Measurements from ENCODE around the gene SHISAL2A.
A peak's percentile ranks its signal among the peaks of the same experiment; 100 is the strongest.

The SHISAL2A gene

GRCh38 chr1:52614671-52615070, 18.3 kb upstream of the SHISAL2A start:
- DNase-seq (ENCODE audit: extremely low spot score, insufficient read length, low read depth) (no peak), FAIRE-seq (no peak)

- no peak for FAIRE-seq
- DNase-seq (ENCODE audit: extremely low spot score, insufficient read length, low read depth): no peak
These were observed 17.4 kb upstream of the SHISAL2A start for GRCh38 chr1:52615489-52616042.

GRCh38 chr1:52621950-52622349, 11.0 kb upstream of the SHISAL2A start:
- FAIRE-seq (no peak), DNase-seq (ENCODE audit: extremely low spot score, insufficient read length, low read depth) (no peak)

GRCh38 chr1:52623812-52624211, 9.2 kb upstream of the SHISAL2A start:
- DNase-seq (ENCODE audit: extremely low spot score, insufficient read length, low read depth) (no peak), FAIRE-seq (no peak)

- DNase-seq (ENCODE audit: extremely low spot score, insufficient read length, low read depth) (no peak), FAIRE-seq (no peak)
These were observed 5.9 kb upstream of the SHISAL2A start for GRCh38 chr1:52627028-52627427.

- DNase-seq (ENCODE audit: extremely low spot score, insufficient read length, low read depth) (no peak), FAIRE-seq (no peak)
These were observed 4.2 kb upstream of the SHISAL2A start for GRCh38 chr1:52628614-52629324.

GRCh38 chr1:52629325-52629643, 3.7 kb upstream of the SHISAL2A start:
- FAIRE-seq (no peak), DNase-seq (ENCODE audit: extremely low spot score, insufficient read length, low read depth) (no peak)

- no peak for FAIRE-seq
These were observed 3.3 kb upstream of the SHISAL2A start for GRCh38 chr1:52629667-52630066.

GRCh38 chr1:52631759-52632331, 1.1 kb upstream of the SHISAL2A start:
- FAIRE-seq: no peak
- DNase-seq (ENCODE audit: extremely low spot score, insufficient read length, low read depth): no peak

More at GRCh38 chr1:52629667-52630066, 3.3 kb upstream of the SHISAL2A start:
- no peak for DNase-seq (ENCODE audit: extremely low spot score, insufficient read length, low read depth)

- FAIRE-seq: no peak
- DNase-seq (ENCODE audit: extremely low spot score, insufficient read length, low read depth): no peak
These were observed 355 bp downstream of the SHISAL2A start for GRCh38 chr1:52633291-52633754.

- FAIRE-seq (no peak), DNase-seq (ENCODE audit: extremely low spot score, insufficient read length, low read depth) (no peak)
These were observed 1.1 kb downstream of the SHISAL2A start for GRCh38 chr1:52634111-52634510.

- DNase-seq (ENCODE audit: extremely low spot score, insufficient read length, low read depth): no peak
- peak; percentile 73 for FAIRE-seq
These were observed 2.5 kb downstream of the SHISAL2A start for GRCh38 chr1:52635321-52636089.

- FAIRE-seq (peak; percentile 98), DNase-seq (ENCODE audit: extremely low spot score, insufficient read length, low read depth) (peak; percentile 47)
These were observed 4.0 kb downstream of the SHISAL2A start for GRCh38 chr1:52636721-52637695.

GRCh38 chr1:52637946-52638345, 5.0 kb downstream of the SHISAL2A start:
- FAIRE-seq (no peak), DNase-seq (ENCODE audit: extremely low spot score, insufficient read length, low read depth) (no peak)

- no peak for DNase-seq (ENCODE audit: extremely low spot score, insufficient read length, low read depth)
- FAIRE-seq: no peak
These were observed 7.7 kb downstream of the SHISAL2A start for GRCh38 chr1:52640697-52641096.

GRCh38 chr1:52641307-52641706, 8.3 kb downstream of the SHISAL2A start:
- DNase-seq (ENCODE audit: extremely low spot score, insufficient read length, low read depth) (no peak), FAIRE-seq (no peak)

GRCh38 chr1:52645261-52645660, 12.3 kb downstream of the SHISAL2A start:
- DNase-seq (ENCODE audit: extremely low spot score, insufficient read length, low read depth): no peak
- no peak for FAIRE-seq

GRCh38 chr1:52651904-52652303, 18.9 kb downstream of the SHISAL2A start:
- FAIRE-seq (no peak), DNase-seq (ENCODE audit: extremely low spot score, insufficient read length, low read depth) (no peak)

GRCh38 chr1:52653207-52653849, 20.4 kb downstream of the SHISAL2A start:
- DNase-seq (ENCODE audit: extremely low spot score, insufficient read length, low read depth) (no peak), FAIRE-seq (no peak)
